GM23338 (cell line): ENCODE measurements around the gene HDAC11. TPM values are rescaled to one million over a fixed set of nuclear protein-coding genes. Genes with fewer than 3 reads are reported as not detected.

ENCODE experiments used
- ATAC-seq: fragments of 200-7000 bp; cut with Tn5 transposase; 3 replicates; pipeline ENCODE4 v1.9.1; 2020
- DNase-seq: peaks from one replicate; pipeline ENCODE4 v3.0.0-alpha.2; 2015; ENCODE audit warnings: low spot score
- H2AFZ ChIP-seq: fragments of 200-600 bp; sonication (generic); 2 replicates; pipeline ENCODE4 v1.8.0; 2016; ENCODE audit warnings: antibody characterized with exemption, mild to moderate bottlenecking, moderate library complexity
- H3F3A ChIP-seq: fragments of 200-600 bp; sonication (generic); replicated peaks from 2 replicates; pipeline ENCODE4 v1.8.0; 2017; ENCODE audit warnings: antibody characterized with exemption, mixed run types, low read depth
- H3K27ac ChIP-seq: fragments of 200-600 bp; sonication (generic); 2 replicates; pipeline ENCODE4 v1.6.1; 2016; ENCODE audit warnings: low read depth
- H3K27me3 ChIP-seq: fragments of 200-600 bp; sonication (generic); 2 replicates; pipeline ENCODE4 v1.8.0; 2016; ENCODE audit warnings: mild to moderate bottlenecking, mixed run types, moderate library complexity; ENCODE audit not compliant: insufficient read depth
- H3K36me3 ChIP-seq: fragments of 200-600 bp; sonication (generic); 2 replicates; pipeline ENCODE4 v1.8.0; 2016; ENCODE audit warnings: mild to moderate bottlenecking; ENCODE audit not compliant: insufficient read depth
- H3K4me1 ChIP-seq: fragments of 200-600 bp; sonication (generic); 2 replicates; pipeline ENCODE4 v1.8.0; 2016; ENCODE audit warnings: mild to moderate bottlenecking, moderate library complexity; ENCODE audit not compliant: insufficient read depth
- H3K4me2 ChIP-seq: fragments of 200-600 bp; sonication (generic); 2 replicates; pipeline ENCODE4 v1.7.1; 2017; ENCODE audit warnings: mixed run types
- H3K4me3 ChIP-seq: fragments of 200-600 bp; sonication (generic); 2 replicates; pipeline ENCODE4 v1.6.1; 2016; ENCODE audit warnings: mixed run types
- H3K79me2 ChIP-seq: fragments of 200-600 bp; sonication (generic); replicated peaks from 2 replicates; pipeline ENCODE4 v1.8.0; 2017; ENCODE audit warnings: mild to moderate bottlenecking; ENCODE audit not compliant: insufficient read depth
- H3K9me2 ChIP-seq: fragments of 200-600 bp; sonication (generic); 2 replicates; pipeline ENCODE4 v1.8.0; 2017; ENCODE audit not compliant: insufficient read depth
- H4K20me1 ChIP-seq: fragments of 200-600 bp; sonication (generic); replicated peaks from 2 replicates; pipeline ENCODE4 v1.8.0; 2017; ENCODE audit warnings: mild to moderate bottlenecking; ENCODE audit not compliant: insufficient read depth
- H3K27ac Mint-ChIP-seq: 2 replicates; pipeline ENCODE4 v1.8.0; 2020; ENCODE audit warnings: inconsistent platforms, mild to moderate bottlenecking, moderate library complexity, mixed read lengths
- H3K27me3 Mint-ChIP-seq: 3 replicates; pipeline ENCODE4 v1.8.0; 2022; ENCODE audit warnings: low read depth, mild to moderate bottlenecking, moderate library complexity, mixed read lengths, inconsistent platforms; ENCODE audit not compliant: insufficient read depth, poor library complexity
- H3K36me3 Mint-ChIP-seq: 3 replicates; pipeline ENCODE4 v1.8.0; 2021; ENCODE audit warnings: low read depth, mild to moderate bottlenecking, inconsistent platforms, moderate library complexity, mixed read lengths
- H3K4me1 Mint-ChIP-seq: 3 replicates; pipeline ENCODE4 v1.8.0; 2020; ENCODE audit warnings: mild to moderate bottlenecking, inconsistent platforms, mixed read lengths
- H3K4me3 Mint-ChIP-seq: 3 replicates; pipeline ENCODE4 v1.8.0; 2021; ENCODE audit warnings: moderate library complexity, mild to moderate bottlenecking, inconsistent platforms, mixed read lengths
- H3K9me3 Mint-ChIP-seq: 3 replicates; pipeline ENCODE4 v1.8.0; 2020; ENCODE audit warnings: moderate library complexity, mild to moderate bottlenecking, inconsistent platforms, mixed read lengths
- CREB1 ChIP-seq: fragments of 250-450 bp; sonication (Bioruptor Pico); IDR thresholded peaks from 2 replicates; pipeline ENCODE4 v1.5.0; 2020; ENCODE audit warnings: low read depth, mild to moderate bottlenecking, moderate library complexity
- EZH2 ChIP-seq: fragments of 200-600 bp; sonication (generic); IDR thresholded peaks from one replicate; pipeline ENCODE4 v1.8.0; 2017; ENCODE audit warnings: antibody characterized with exemption, mild to moderate bottlenecking, low read depth; ENCODE audit not compliant: unreplicated experiment
- EZH2phosphoT487 ChIP-seq: fragments of 200-600 bp; sonication (generic); IDR thresholded peaks from one replicate; pipeline ENCODE4 v1.8.1; 2018; ENCODE audit warnings: antibody characterized with exemption; ENCODE audit not compliant: unreplicated experiment
- JUNB ChIP-seq: IDR thresholded peaks from one replicate; pipeline ENCODE4 v1.6.1; 2016; ENCODE audit warnings: antibody characterized with exemption; ENCODE audit not compliant: unreplicated experiment
- NANOG ChIP-seq: IDR thresholded peaks from 2 replicates; pipeline ENCODE4 v1.6.1; 2016; ENCODE audit warnings: antibody characterized with exemption, borderline replicate concordance
- POLR2AphosphoS5 ChIP-seq: IDR thresholded peaks from 2 replicates; pipeline ENCODE4 v1.6.1; 2016; ENCODE audit warnings: antibody characterized with exemption, low read depth
- ZNF114 ChIP-seq: fragments of 250-450 bp; sonication (Bioruptor Pico); IDR thresholded peaks from 2 replicates; pipeline ENCODE4 v1.5.0; 2020; ENCODE audit warnings: mild to moderate bottlenecking, moderate library complexity
- ZNF331 ChIP-seq: fragments of 250-450 bp; sonication (Bioruptor Pico); IDR thresholded peaks from 2 replicates; pipeline ENCODE4 v1.5.0; 2020; ENCODE audit warnings: low read depth, mild to moderate bottlenecking, moderate library complexity
- polyA plus RNA-seq: library from polyadenylated mRNA; unstranded; fragments of >200 nt; fragmentation: Nextera tagmentation; extraction: Ambion mirVana; gene quantifications from 2 replicates; pipeline ENCODE4 v1.2.1, GENCODE V29; 2016
- total RNA-seq: library from RNA; depleted of rRNA; stranded (reverse); fragments of >200 nt; shearing (Covaris generic); gene quantifications from 2 replicates; pipeline ENCODE4 v1.2.3, GENCODE V29; 2014
- TF ChIP-seq, protein P1 (sequence below): fragments of 250-450 bp; sonication (Bioruptor Pico); IDR thresholded peaks from 2 replicates; pipeline ENCODE4 v1.5.0; 2020; ENCODE audit warnings: mild to moderate bottlenecking, moderate library complexity
- TF ChIP-seq, protein P2 (sequence below): IDR thresholded peaks from 2 replicates; pipeline ENCODE4 v1.6.1; 2016; ENCODE audit warnings: antibody characterized with exemption
- TF ChIP-seq, protein P3 (sequence below): IDR thresholded peaks from one replicate; pipeline ENCODE4 v1.6.1; 2018; ENCODE audit warnings: antibody characterized with exemption; ENCODE audit not compliant: unreplicated experiment

Gene HDAC11
- total and polyA plus RNA-seq, 2 experiments from 2014 or later = 5.4 to 15.8 TPM

DNA sequence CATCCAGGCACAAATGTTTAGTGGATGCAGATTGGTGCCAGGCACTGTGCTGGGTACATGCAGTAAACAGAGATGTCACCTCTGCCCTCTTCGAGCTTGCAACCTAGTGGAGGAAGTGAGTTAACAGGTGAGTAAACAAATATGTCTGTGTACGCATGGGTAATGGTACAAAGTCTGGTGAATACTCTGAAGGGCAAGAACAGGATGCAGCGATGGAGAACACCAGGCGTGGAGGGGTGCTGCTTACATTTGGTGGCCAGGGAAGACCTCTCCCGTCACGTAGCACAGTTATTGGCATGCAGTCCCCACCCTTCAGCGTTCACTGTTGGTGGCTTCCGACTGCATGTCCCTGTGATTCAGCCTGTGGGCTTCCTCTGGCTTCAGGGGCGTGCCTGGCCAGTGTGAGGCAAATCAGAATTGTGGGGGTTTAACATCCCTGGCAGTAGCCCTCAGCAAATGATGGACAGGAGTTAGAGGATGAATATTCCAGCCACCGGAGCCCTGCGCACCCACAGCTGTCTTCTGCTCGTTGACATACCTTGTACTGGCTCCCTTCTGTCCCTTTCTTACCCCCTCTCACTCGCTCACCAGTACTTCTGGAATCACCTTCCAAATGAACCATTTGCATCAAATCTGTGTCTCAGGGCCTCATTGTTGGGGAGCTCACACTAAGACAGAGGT is 9.1 kb upstream of the HDAC11 start (continued):
- TF ChIP-seq, protein P1, sequence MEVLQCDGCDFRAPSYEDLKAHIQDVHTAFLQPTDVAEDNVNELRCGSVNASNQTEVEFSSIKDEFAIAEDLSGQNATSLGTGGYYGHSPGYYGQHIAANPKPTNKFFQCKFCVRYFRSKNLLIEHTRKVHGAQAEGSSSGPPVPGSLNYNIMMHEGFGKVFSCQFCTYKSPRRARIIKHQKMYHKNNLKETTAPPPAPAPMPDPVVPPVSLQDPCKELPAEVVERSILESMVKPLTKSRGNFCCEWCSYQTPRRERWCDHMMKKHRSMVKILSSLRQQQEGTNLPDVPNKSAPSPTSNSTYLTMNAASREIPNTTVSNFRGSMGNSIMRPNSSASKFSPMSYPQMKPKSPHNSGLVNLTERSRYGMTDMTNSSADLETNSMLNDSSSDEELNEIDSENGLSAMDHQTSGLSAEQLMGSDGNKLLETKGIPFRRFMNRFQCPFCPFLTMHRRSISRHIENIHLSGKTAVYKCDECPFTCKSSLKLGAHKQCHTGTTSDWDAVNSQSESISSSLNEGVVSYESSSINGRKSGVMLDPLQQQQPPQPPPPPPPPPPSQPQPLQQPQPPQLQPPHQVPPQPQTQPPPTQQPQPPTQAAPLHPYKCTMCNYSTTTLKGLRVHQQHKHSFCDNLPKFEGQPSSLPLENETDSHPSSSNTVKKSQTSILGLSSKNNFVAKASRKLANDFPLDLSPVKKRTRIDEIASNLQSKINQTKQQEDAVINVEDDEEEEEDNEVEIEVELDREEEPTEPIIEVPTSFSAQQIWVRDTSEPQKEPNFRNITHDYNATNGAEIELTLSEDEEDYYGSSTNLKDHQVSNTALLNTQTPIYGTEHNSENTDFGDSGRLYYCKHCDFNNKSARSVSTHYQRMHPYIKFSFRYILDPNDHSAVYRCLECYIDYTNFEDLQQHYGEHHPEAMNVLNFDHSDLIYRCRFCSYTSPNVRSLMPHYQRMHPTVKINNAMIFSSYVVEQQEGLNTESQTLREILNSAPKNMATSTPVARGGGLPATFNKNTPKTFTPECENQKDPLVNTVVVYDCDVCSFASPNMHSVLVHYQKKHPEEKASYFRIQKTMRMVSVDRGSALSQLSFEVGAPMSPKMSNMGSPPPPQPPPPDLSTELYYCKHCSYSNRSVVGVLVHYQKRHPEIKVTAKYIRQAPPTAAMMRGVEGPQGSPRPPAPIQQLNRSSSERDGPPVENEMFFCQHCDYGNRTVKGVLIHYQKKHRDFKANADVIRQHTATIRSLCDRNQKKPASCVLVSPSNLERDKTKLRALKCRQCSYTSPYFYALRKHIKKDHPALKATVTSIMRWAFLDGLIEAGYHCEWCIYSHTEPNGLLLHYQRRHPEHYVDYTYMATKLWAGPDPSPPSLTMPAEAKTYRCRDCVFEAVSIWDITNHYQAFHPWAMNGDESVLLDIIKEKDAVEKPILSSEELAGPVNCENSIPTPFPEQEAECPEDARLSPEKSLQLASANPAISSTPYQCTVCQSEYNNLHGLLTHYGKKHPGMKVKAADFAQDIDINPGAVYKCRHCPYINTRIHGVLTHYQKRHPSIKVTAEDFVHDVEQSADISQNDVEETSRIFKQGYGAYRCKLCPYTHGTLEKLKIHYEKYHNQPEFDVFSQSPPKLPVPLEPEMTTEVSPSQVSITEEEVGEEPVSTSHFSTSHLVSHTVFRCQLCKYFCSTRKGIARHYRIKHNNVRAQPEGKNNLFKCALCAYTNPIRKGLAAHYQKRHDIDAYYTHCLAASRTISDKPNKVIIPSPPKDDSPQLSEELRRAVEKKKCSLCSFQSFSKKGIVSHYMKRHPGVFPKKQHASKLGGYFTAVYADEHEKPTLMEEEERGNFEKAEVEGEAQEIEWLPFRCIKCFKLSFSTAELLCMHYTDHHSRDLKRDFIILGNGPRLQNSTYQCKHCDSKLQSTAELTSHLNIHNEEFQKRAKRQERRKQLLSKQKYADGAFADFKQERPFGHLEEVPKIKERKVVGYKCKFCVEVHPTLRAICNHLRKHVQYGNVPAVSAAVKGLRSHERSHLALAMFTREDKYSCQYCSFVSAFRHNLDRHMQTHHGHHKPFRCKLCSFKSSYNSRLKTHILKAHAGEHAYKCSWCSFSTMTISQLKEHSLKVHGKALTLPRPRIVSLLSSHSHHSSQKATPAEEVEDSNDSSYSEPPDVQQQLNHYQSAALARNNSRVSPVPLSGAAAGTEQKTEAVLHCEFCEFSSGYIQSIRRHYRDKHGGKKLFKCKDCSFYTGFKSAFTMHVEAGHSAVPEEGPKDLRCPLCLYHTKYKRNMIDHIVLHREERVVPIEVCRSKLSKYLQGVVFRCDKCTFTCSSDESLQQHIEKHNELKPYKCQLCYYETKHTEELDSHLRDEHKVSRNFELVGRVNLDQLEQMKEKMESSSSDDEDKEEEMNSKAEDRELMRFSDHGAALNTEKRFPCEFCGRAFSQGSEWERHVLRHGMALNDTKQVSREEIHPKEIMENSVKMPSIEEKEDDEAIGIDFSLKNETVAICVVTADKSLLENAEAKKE (CRISPR knock-in tag) = no peak
- TF ChIP-seq EZH2phosphoT487 (no peak), ZNF331 (CRISPR knock-in tag) (no peak), CREB1 (no peak)
- TF ChIP-seq, protein P2, sequence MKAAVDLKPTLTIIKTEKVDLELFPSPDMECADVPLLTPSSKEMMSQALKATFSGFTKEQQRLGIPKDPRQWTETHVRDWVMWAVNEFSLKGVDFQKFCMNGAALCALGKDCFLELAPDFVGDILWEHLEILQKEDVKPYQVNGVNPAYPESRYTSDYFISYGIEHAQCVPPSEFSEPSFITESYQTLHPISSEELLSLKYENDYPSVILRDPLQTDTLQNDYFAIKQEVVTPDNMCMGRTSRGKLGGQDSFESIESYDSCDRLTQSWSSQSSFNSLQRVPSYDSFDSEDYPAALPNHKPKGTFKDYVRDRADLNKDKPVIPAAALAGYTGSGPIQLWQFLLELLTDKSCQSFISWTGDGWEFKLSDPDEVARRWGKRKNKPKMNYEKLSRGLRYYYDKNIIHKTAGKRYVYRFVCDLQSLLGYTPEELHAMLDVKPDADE = no peak

DNA sequence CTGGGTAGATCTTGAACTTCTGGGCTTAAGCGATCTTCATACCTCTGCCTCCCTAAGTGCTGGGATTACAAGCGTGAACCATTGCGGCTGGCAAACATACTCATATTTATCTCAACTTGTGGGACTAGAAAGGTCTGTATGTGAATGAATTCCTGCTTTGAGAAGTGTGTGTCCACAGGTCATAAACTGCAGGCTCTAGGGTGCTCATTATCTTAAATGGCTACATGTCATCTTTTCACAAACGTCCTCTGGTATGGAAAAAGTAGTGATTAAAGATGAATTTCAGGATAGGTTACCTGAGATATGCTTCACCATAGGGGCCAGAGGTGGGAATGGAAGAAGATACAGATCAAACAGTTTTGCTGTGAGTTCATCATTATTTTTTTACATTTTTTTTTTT is 7.8 kb upstream of the HDAC11 start:
- Mint-ChIP-seq H3K4me1 (peaks cover 48% of the 10 kb centered on the region), H3K4me3 (no peak overlapping the region), H3K9me3 (no peaks in the 10 kb centered on the region), H3K36me3 (no peaks in the 10 kb centered on the region), H3K27ac (no peak overlapping the region), H3K27me3 (peaks cover 19% of the 10 kb centered on the region)
- Histone ChIP-seq H4K20me1 (no peaks in the 10 kb centered on the region), H3K4me3 (no peak overlapping the region), H3K4me1 (peaks cover 21% of the 10 kb centered on the region), H3K27me3 (no peaks in the 10 kb centered on the region), H2AFZ (no peak overlapping the region), H3K27ac (no peak overlapping the region), H3K36me3 (no peaks in the 10 kb centered on the region), H3K79me2 (no peaks in the 10 kb centered on the region), H3F3A (peaks cover 6% of the 10 kb centered on the region; the same call in 1 of the 2 replicates), H3K9me2 (no peaks in the 10 kb centered on the region), H3K4me2 (no peak overlapping the region)
- no peak for DNase-seq
- ATAC-seq = no peak
- TF ChIP-seq JUNB (no peak), EZH2 (no peak), ZNF114 (CRISPR knock-in tag) (no peak), ZNF331 (CRISPR knock-in tag) (no peak), EZH2phosphoT487 (no peak), POLR2AphosphoS5 (no peak), NANOG (no peak)
- TF ChIP-seq, protein P3, sequence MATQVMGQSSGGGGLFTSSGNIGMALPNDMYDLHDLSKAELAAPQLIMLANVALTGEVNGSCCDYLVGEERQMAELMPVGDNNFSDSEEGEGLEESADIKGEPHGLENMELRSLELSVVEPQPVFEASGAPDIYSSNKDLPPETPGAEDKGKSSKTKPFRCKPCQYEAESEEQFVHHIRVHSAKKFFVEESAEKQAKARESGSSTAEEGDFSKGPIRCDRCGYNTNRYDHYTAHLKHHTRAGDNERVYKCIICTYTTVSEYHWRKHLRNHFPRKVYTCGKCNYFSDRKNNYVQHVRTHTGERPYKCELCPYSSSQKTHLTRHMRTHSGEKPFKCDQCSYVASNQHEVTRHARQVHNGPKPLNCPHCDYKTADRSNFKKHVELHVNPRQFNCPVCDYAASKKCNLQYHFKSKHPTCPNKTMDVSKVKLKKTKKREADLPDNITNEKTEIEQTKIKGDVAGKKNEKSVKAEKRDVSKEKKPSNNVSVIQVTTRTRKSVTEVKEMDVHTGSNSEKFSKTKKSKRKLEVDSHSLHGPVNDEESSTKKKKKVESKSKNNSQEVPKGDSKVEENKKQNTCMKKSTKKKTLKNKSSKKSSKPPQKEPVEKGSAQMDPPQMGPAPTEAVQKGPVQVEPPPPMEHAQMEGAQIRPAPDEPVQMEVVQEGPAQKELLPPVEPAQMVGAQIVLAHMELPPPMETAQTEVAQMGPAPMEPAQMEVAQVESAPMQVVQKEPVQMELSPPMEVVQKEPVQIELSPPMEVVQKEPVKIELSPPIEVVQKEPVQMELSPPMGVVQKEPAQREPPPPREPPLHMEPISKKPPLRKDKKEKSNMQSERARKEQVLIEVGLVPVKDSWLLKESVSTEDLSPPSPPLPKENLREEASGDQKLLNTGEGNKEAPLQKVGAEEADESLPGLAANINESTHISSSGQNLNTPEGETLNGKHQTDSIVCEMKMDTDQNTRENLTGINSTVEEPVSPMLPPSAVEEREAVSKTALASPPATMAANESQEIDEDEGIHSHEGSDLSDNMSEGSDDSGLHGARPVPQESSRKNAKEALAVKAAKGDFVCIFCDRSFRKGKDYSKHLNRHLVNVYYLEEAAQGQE = no peak
- TF ChIP-seq, protein P2 = no peak
